Activated B cell treated with CpG ODN at 0.5 μM for 24 hours (primary cell): ENCODE results near the gene GABRR3. TPM values are rescaled to one million over a fixed set of nuclear protein-coding genes. Genes with fewer than 3 reads are reported as not detected.
A peak's percentile ranks its signal among the peaks of the same experiment; 100 is the strongest.

Experiments used
- ATAC-seq: fragments of 200-7000 bp; cut with Tn5 transposase; one replicate; pipeline ENCODE4 v1.10.0; 2021; ENCODE audit warnings: low read depth, mild to moderate bottlenecking, moderate library complexity
- CTCF ChIA-PET: fragments of 350-600 bp; sonication (Branson Sonifier 250); formaldehyde crosslinking; loops from one replicate; lab custom pipeline; 2021; ENCODE audit warnings: antibody characterized with exemption; lab: Charles Lee
- POLR2A ChIA-PET: fragments of 350-600 bp; sonication (Branson Sonifier 250); formaldehyde crosslinking; loops from one replicate; lab custom pipeline; 2021; ENCODE audit warnings: antibody characterized with exemption; lab: Charles Lee
- DNase-seq: peaks from one replicate; pipeline ENCODE4 v3.0.0; 2022
- H3K27ac Mint-ChIP-seq: one replicate; pipeline ENCODE4 v1.8.0; 2020; ENCODE audit warnings: mixed read lengths
- H3K27me3 Mint-ChIP-seq: one replicate; pipeline ENCODE4 v1.8.0; 2021; ENCODE audit warnings: mixed read lengths
- H3K36me3 Mint-ChIP-seq: one replicate; pipeline ENCODE4 v1.8.0; 2021; ENCODE audit warnings: low read depth, mixed read lengths
- H3K4me1 Mint-ChIP-seq: one replicate; pipeline ENCODE4 v1.8.0; 2021; ENCODE audit warnings: mixed read lengths
- H3K4me3 Mint-ChIP-seq: one replicate; pipeline ENCODE4 v1.8.0; 2020; ENCODE audit warnings: mild to moderate bottlenecking, mixed read lengths
- H3K9me3 Mint-ChIP-seq: one replicate; pipeline ENCODE4 v1.8.0; 2020; ENCODE audit warnings: mixed read lengths
- CTCF ChIP-seq: fragments of 200-600 bp; IDR thresholded peaks from one replicate; pipeline ENCODE4 v1.8.0; 2022; ENCODE audit warnings: antibody characterized with exemption, mild to moderate bottlenecking
- intact Hi-C: fragments of 100-400 bp; cut with micrococcal nuclease; formaldehyde crosslinking; loops from one replicate; pipeline ENCODE4 v1.15.1; 2024
- total RNA-seq: library from RNA; stranded (reverse); gene quantifications from 2 replicates; pipeline ENCODE4 v1.2.3, GENCODE V29; 2022

GABRR3 gene
- total RNA-seq, 1 donor from 2014 or later, result not detected

- DNase-seq (no peak), ATAC-seq (no peak)
- H3K27me3 Mint-ChIP-seq, result peaks cover 5% of the 10 kb centered on the region
- no peak overlapping the region for H3K4me3 Mint-ChIP-seq
- H3K4me1 Mint-ChIP-seq, result no peaks in the 10 kb centered on the region
- H3K36me3 Mint-ChIP-seq, result no peaks in the 10 kb centered on the region
- no peak overlapping the region for H3K27ac Mint-ChIP-seq
- CTCF ChIA-PET, result interaction anchor here (0.7 to 4.5 kb wide), 6 partner anchors 13 to 306 kb away, joined by 3 to 29 read pairs (median 8); no protein-coding TSS in a partner anchor
- no peak for TF ChIP-seq CTCF
- H3K9me3 Mint-ChIP-seq, result no peaks in the 10 kb centered on the region
- POLR2A ChIA-PET, result no interaction called here
- intact Hi-C loops, result no loop called here
Observed at GRCh38 chr3:98025392-98025945, 9.6 kb downstream of the GABRR3 start.

GRCh38 chr3:98022978-98023820 lies 11.9 kb downstream of the GABRR3 start:
- H3K27me3 Mint-ChIP-seq, result peaks cover 5% of the 10 kb centered on the region
- no peaks in the 10 kb centered on the region for H3K36me3 Mint-ChIP-seq
- POLR2A ChIA-PET, result no interaction called here
- no peak overlapping the region for H3K4me3 Mint-ChIP-seq
- H3K9me3 Mint-ChIP-seq, result no peaks in the 10 kb centered on the region
- peak; percentile 79 for DNase-seq
- H3K4me1 Mint-ChIP-seq, result no peaks in the 10 kb centered on the region
- intact Hi-C loops, result loop anchor here (1.0 to 5.0 kb wide), 3 partner anchors 51 to 304 kb away; partner anchors contain the start of gene RIOX2
- no peak overlapping the region for H3K27ac Mint-ChIP-seq
- peak; percentile 85 for TF ChIP-seq CTCF
- CTCF ChIA-PET, result interaction anchor here (0.9 to 5.3 kb wide), 15 partner anchors 10 to 304 kb away, joined by 3 to 65 read pairs (median 5); partner anchors contain the start of gene CRYBG3
- peak; percentile 66 for ATAC-seq

GRCh38 chr3:98021830-98022560 lies 13.1 kb downstream of the GABRR3 start:
- H3K27me3 Mint-ChIP-seq, result peaks cover 5% of the 10 kb centered on the region
- no peaks in the 10 kb centered on the region for H3K4me1 Mint-ChIP-seq
- ATAC-seq (no peak), DNase-seq (no peak)
- H3K27ac Mint-ChIP-seq, result no peak overlapping the region
- H3K4me3 Mint-ChIP-seq, result no peak overlapping the region
- no peak for TF ChIP-seq CTCF
- intact Hi-C loops, result loop anchor here (2.0 to 5.0 kb wide), 2 partner anchors 50 to 303 kb away; partner anchors contain the start of gene RIOX2
- ChIA-PET CTCF (interaction anchor here (0.8 to 5.3 kb wide), 11 partner anchors 8 to 866 kb away, joined by 3 to 65 read pairs (median 12); no protein-coding TSS in a partner anchor), POLR2A (no interaction called here)
- no peaks in the 10 kb centered on the region for H3K9me3 Mint-ChIP-seq
- no peaks in the 10 kb centered on the region for H3K36me3 Mint-ChIP-seq

- CTCF ChIA-PET, result interaction anchor here (5.3 kb wide), 1 partner anchor 225 kb away, joined by 65 read pairs; no protein-coding TSS in a partner anchor
- POLR2A ChIA-PET, result no interaction called here
- intact Hi-C loops, result loop anchor here (5.0 kb wide), 1 partner anchor 48 kb away; the partner anchor contains the start of gene RIOX2
- no peaks in the 10 kb centered on the region for H3K9me3 Mint-ChIP-seq
- DNase-seq, result no peak
- no peak for ATAC-seq
- no peaks in the 10 kb centered on the region for H3K4me1 Mint-ChIP-seq
- no peak overlapping the region for H3K4me3 Mint-ChIP-seq
- H3K27me3 Mint-ChIP-seq, result peaks cover 4% of the 10 kb centered on the region
- no peak overlapping the region for H3K27ac Mint-ChIP-seq
- no peak for TF ChIP-seq CTCF
- no peaks in the 10 kb centered on the region for H3K36me3 Mint-ChIP-seq
Observed at GRCh38 chr3:98020412-98020811, 14.7 kb downstream of the GABRR3 start.
